Measurements from ENCODE around the gene MAP1B. TPM values are rescaled to one million over a fixed set of nuclear protein-coding genes. Genes with fewer than 3 reads are reported as not detected.

Gene MAP1B
- polyA plus RNA-seq, 3 donors, result 0.02 TPM; not detected in 2

DNA sequence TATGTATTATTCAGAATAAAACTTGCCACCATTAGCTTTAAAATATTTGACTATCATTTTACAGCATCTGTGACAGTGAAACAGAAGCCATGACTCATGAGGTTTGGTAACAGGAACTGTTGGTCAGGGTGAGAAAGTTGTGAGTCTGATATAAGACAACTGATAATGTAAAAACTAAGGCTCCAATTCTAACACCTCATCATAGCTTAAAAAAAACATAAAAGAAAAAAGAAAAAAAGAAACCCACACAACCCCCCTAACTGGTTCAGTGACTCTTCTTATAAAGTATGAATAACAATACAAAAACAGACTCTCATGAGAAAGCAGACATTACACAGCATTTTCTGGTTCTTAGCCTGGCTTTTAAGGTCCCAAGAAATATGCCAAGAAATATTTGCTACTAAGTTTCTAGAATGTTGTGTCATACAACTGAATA lies 127.0 kb downstream of the MAP1B start:
- no peak overlapping the region for H3K9ac ChIP-seq (ENCODE audit: insufficient read depth, low read length, poor library complexity, severe bottlenecking)
- H3K4me2 ChIP-seq (replicated peaks; ENCODE audit: extremely low read depth, low read length, poor library complexity, severe bottlenecking), result no peak overlapping the region
- no peaks in the 10 kb centered on the region for H3K79me2 ChIP-seq (ENCODE audit: insufficient read depth, low read length)
- H3K9me3 ChIP-seq (replicated peaks in 1 of 2; ENCODE audit: control insufficient read depth in 1 of 2, insufficient read depth in 1 of 2, low read length in 2 of 2), result no peaks in the 10 kb centered on the region
- Mint-ChIP-seq H3K36me3 (peaks cover 45 to 58% of the 10 kb centered on the region in 2 donors), H3K27ac (peak overlapping the region in 1 of 7 donors; percentile 20), H3K4me1 (peaks cover 29% of the 10 kb centered on the region), H3K9me3 (no peaks in the 10 kb centered on the region), H3K27me3 (ENCODE audit: low read depth in 3 of 3) (peaks cover 0 to 2% (median 1%) of the 10 kb centered on the region in 3 donors), H3K4me3 (no peak overlapping the region)
- no peaks in the 10 kb centered on the region for H3K27me3 ChIP-seq (ENCODE audit: control insufficient read depth in 2 of 2, insufficient read depth in 2 of 2, low read length in 2 of 2)
- intact Hi-C loops (cut with micrococcal nuclease), result no loop called here
- DNase-seq, result peak; percentile 24 to 57 (median 43)
- peaks cover 11 to 35% of the 10 kb centered on the region in 2 donors for H3K36me3 ChIP-seq (replicated peaks in 1 of 2; ENCODE audit: control insufficient read depth in 1 of 2, insufficient read depth in 2 of 2, low read length in 2 of 2)
- H4K20me1 ChIP-seq (ENCODE audit: insufficient read depth, low read length), result no peaks in the 10 kb centered on the region
- peaks cover 14 to 25% of the 10 kb centered on the region in 2 donors for H3K4me1 ChIP-seq (ENCODE audit: control insufficient read depth in 1 of 2, insufficient read depth in 2 of 2, low read length in 2 of 2)
- H2AFZ ChIP-seq (ENCODE audit: insufficient read depth, low read depth, low read length, poor library complexity, severe bottlenecking), result no peak overlapping the region
- no peak overlapping the region for H3K4me3 ChIP-seq (replicated peaks in 1 of 3; ENCODE audit: low read depth in 2 of 3, low read length in 3 of 3)
- H3K27ac ChIP-seq (ENCODE audit: low read depth in 1 of 2, low read length in 2 of 2), result no peak overlapping the region
- TF ChIP-seq CTCF (IDR thresholded peaks at IDR 0.05), result no peak

- H3K4me3 Mint-ChIP-seq, result no peak overlapping the region
Measured at GRCh38 chr5:72234868-72235267, 127.6 kb downstream of the MAP1B start.

More at GRCh38 chr5:72234868-72235267, 127.6 kb downstream of the MAP1B start:
- no CpG with 5 or more reads among the region's 1 CpG for WGBS (ENCODE audit: insufficient coverage)
- H2AFZ ChIP-seq (ENCODE audit: insufficient read depth, low read depth, low read length, poor library complexity, severe bottlenecking), result no peak overlapping the region
- no peak overlapping the region for H3K9ac ChIP-seq (ENCODE audit: insufficient read depth, low read length, poor library complexity, severe bottlenecking)
- H3K79me2 ChIP-seq (ENCODE audit: insufficient read depth, low read length), result no peaks in the 10 kb centered on the region
- H3K4me3 ChIP-seq (replicated peaks in 1 of 3; ENCODE audit: low read depth in 2 of 3, low read length in 3 of 3), result no peak overlapping the region
- H3K27me3 ChIP-seq (ENCODE audit: control insufficient read depth in 2 of 2, insufficient read depth in 2 of 2, low read length in 2 of 2), result no peaks in the 10 kb centered on the region
- peaks cover 14 to 25% of the 10 kb centered on the region in 2 donors for H3K4me1 ChIP-seq (ENCODE audit: control insufficient read depth in 1 of 2, insufficient read depth in 2 of 2, low read length in 2 of 2)
- peaks cover 11 to 31% of the 10 kb centered on the region in 2 donors for H3K36me3 ChIP-seq (replicated peaks in 1 of 2; ENCODE audit: control insufficient read depth in 1 of 2, insufficient read depth in 2 of 2, low read length in 2 of 2)
- Mint-ChIP-seq H3K27ac (no peak overlapping the region), H3K9me3 (no peaks in the 10 kb centered on the region), H3K4me1 (peaks cover 29% of the 10 kb centered on the region), H3K36me3 (peaks cover 43 to 58% of the 10 kb centered on the region in 2 donors), H3K27me3 (ENCODE audit: low read depth in 3 of 3) (peaks cover 0 to 2% (median 1%) of the 10 kb centered on the region in 3 donors)
- no peaks in the 10 kb centered on the region for H3K9me3 ChIP-seq (replicated peaks in 1 of 2; ENCODE audit: control insufficient read depth in 1 of 2, insufficient read depth in 1 of 2, low read length in 2 of 2)
- H4K20me1 ChIP-seq (ENCODE audit: insufficient read depth, low read length), result no peaks in the 10 kb centered on the region
- intact Hi-C loops (cut with micrococcal nuclease), result no loop called here
- H3K27ac ChIP-seq (ENCODE audit: low read depth in 1 of 2, low read length in 2 of 2), result no peak overlapping the region
- H3K4me2 ChIP-seq (replicated peaks; ENCODE audit: extremely low read depth, low read length, poor library complexity, severe bottlenecking), result no peak overlapping the region
- no peak for DNase-seq
- TF ChIP-seq CTCF (IDR thresholded peaks at IDR 0.05), result no peak
